ENCODE measurements around the gene AKAP6. TPM values are rescaled to one million over a fixed set of nuclear protein-coding genes. Genes with fewer than 3 reads are reported as not detected.

AKAP6 gene
- total RNA-seq, 1 donor from 2014 or later = 8.5 TPM

GRCh38 chr14:32709027-32709426 lies 379.9 kb downstream of the AKAP6 start:
- TF ChIP-seq, protein P1, sequence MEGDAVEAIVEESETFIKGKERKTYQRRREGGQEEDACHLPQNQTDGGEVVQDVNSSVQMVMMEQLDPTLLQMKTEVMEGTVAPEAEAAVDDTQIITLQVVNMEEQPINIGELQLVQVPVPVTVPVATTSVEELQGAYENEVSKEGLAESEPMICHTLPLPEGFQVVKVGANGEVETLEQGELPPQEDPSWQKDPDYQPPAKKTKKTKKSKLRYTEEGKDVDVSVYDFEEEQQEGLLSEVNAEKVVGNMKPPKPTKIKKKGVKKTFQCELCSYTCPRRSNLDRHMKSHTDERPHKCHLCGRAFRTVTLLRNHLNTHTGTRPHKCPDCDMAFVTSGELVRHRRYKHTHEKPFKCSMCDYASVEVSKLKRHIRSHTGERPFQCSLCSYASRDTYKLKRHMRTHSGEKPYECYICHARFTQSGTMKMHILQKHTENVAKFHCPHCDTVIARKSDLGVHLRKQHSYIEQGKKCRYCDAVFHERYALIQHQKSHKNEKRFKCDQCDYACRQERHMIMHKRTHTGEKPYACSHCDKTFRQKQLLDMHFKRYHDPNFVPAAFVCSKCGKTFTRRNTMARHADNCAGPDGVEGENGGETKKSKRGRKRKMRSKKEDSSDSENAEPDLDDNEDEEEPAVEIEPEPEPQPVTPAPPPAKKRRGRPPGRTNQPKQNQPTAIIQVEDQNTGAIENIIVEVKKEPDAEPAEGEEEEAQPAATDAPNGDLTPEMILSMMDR (IDR thresholded peaks at IDR 0.05; ENCODE audit: unreplicated experiment) = no peak
- Mint-ChIP-seq H3K27me3 (ENCODE audit: low read depth) (no peaks in the 10 kb centered on the region), H3K4me3 (no peak overlapping the region), H3K4me1 (peaks cover 15% of the 10 kb centered on the region), H3K27ac (no peak overlapping the region), H3K9me3 (peaks cover 3% of the 10 kb centered on the region), H3K36me3 (no peaks in the 10 kb centered on the region)
- no peak for DNase-seq (ENCODE audit: low spot score in 2 of 2, unreplicated experiment in 2 of 2)

DNA sequence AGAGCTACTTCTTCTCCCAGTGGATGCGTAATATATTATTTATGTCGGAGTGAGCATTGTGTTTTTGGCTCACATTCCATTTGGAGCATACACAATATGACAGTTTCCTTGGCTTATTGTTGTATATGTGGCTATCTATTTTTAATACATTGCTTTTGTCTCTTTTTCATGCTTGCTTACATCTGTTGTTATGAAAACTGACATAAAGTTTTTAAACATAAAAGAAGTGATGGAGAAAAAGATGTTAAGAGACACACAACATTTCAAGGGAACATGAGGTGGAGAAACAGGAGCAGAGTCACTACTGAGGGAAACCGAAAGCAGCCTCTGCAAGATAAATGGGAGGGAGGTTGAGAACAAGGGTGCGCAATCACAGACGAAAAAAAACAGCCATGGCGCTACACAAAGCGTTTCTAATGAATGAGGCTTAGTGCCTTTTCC lies 381.2 kb downstream of the AKAP6 start:
- Mint-ChIP-seq H3K4me3 (no peak overlapping the region), H3K4me1 (peaks cover 15% of the 10 kb centered on the region), H3K36me3 (no peaks in the 10 kb centered on the region), H3K9me3 (peaks cover 1% of the 10 kb centered on the region), H3K27me3 (ENCODE audit: low read depth) (no peaks in the 10 kb centered on the region), H3K27ac (no peak overlapping the region)
- DNase-seq (ENCODE audit: low spot score in 2 of 2, unreplicated experiment in 2 of 2) = no peak
- TF ChIP-seq, protein P1 (IDR thresholded peaks at IDR 0.05; ENCODE audit: unreplicated experiment) = no peak

DNA sequence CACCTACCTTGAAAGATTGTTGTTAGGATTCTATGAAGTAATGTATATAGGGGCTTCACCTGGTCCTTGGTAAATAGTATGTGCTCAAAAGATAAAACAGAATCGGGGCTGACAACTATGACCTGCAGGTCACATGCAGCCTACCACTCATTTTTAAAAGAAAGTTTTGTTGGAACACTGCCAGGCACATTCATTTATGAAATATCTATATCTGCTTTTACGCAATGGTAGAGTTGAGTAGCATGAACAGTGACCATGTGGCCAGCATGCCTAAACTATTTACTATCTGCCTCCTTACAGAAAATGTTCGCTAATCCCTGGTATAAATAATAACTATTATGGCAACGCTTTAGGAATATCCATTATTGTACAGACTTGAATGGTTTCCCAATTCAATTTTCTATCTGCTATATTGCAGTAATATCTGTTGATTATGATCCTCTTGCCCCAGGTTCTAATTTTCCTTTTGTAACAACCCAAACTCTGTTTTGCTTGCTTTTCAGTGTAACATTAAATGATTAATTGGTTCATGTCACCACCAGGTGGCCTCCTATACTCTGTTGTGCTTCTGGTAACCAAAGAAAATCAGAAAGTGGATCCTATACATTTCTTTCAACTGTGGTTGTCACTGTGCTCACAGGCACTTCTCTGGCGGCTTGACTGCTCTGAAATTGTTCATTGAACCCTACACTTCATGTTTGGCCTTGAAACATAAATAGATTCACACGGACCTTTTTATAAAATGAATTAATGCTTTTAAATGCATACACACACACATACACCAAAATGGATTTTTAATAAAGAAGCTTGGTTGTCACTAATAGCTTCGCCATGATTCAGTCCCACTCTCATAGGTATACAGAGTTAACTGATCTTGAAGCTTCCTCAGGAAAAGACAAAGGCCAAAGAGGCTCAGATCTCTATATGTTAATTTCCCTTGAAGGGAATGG lies 381.9 kb downstream of the AKAP6 start:
- Mint-ChIP-seq H3K36me3 (no peaks in the 10 kb centered on the region), H3K9me3 (no peaks in the 10 kb centered on the region), H3K4me1 (peaks cover 15% of the 10 kb centered on the region), H3K27me3 (ENCODE audit: low read depth) (no peaks in the 10 kb centered on the region), H3K27ac (no peak overlapping the region), H3K4me3 (no peak overlapping the region)
- DNase-seq (ENCODE audit: low spot score in 2 of 2, unreplicated experiment in 2 of 2) = no peak
- TF ChIP-seq, protein P1 (IDR thresholded peaks at IDR 0.05; ENCODE audit: unreplicated experiment) = peak; percentile 45

DNA sequence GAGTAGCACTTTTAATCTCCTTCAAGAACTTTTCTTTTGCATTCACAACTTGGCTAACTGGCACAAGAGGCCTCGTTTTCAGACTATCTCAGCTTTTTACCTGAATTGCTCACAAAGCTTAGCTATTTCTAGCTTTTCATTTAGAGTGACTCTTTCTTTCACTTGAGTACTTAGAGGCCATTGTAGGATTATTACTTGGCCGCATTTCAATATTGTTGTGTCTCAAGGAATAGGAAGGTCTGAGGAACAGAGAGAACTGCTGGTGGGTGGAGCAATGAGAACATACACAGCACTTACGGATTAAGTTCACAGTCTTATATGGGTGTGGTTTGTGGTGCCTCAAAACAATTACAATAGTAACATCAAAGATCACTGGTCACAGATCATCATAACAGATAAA lies 384.8 kb downstream of the AKAP6 start:
- DNase-seq (ENCODE audit: low spot score in 2 of 2, unreplicated experiment in 2 of 2) = no peak
- no peaks in the 10 kb centered on the region for H3K9me3 Mint-ChIP-seq
- H3K27ac Mint-ChIP-seq = no peak overlapping the region
- no peak overlapping the region for H3K4me3 Mint-ChIP-seq
- TF ChIP-seq, protein P1 (IDR thresholded peaks at IDR 0.05; ENCODE audit: unreplicated experiment) = no peak
- no peaks in the 10 kb centered on the region for H3K36me3 Mint-ChIP-seq
- peaks cover 13% of the 10 kb centered on the region for H3K4me1 Mint-ChIP-seq
- no peaks in the 10 kb centered on the region for H3K27me3 Mint-ChIP-seq (ENCODE audit: low read depth)

DNA sequence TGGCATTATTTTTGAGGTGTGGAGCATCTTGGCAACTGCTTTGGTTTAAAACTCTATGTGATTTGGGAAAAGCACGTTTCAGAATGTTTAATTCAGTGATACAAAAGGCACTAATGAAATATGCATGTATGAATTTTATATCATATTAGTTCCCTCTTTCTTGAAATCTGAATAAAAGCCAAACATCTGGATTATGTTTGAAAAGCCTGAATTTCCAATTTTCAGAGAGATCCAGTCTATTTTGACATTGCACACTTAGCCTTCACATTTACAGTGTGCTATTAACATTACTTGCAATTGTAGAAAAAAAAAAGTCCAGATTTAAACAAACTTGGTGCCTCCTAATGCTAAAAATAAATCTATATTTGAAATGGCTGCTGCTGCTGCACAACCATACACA lies 390.5 kb downstream of the AKAP6 start:
- no peak overlapping the region for H3K4me3 Mint-ChIP-seq
- no peak overlapping the region for H3K27ac Mint-ChIP-seq
- H3K9me3 Mint-ChIP-seq = no peaks in the 10 kb centered on the region
- TF ChIP-seq, protein P1 (IDR thresholded peaks at IDR 0.05; ENCODE audit: unreplicated experiment) = no peak
- no peak for DNase-seq (ENCODE audit: low spot score in 2 of 2, unreplicated experiment in 2 of 2)
- H3K36me3 Mint-ChIP-seq = no peaks in the 10 kb centered on the region
- H3K4me1 Mint-ChIP-seq = peaks cover 21% of the 10 kb centered on the region
- no peaks in the 10 kb centered on the region for H3K27me3 Mint-ChIP-seq (ENCODE audit: low read depth)

All from mesothelial cell of epicardium (in vitro differentiated cells).